ENCODE data around the gene CEP170B.

DNA sequence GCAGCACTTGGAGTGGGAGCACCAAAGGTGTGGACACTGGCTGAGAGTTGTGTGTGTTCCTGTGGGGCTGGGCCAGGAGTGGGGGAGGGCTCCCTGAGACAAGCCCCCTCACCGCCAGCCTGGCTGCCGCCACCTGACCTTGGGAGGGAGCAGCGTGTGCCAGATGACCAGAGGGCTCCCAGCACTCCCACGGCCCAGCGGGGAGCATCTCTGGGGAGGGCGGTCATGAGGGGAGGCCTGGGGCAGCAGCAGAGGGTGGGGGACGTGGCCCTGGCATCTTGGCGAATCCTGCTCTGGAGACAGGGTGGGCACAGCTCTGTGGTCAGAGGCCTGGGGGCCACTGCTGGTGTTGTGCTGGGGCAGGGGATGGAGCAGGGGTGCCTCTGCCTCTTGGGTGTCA, 10.7 kb downstream of the CEP170B start:
- TF ChIP-seq, protein P1, sequence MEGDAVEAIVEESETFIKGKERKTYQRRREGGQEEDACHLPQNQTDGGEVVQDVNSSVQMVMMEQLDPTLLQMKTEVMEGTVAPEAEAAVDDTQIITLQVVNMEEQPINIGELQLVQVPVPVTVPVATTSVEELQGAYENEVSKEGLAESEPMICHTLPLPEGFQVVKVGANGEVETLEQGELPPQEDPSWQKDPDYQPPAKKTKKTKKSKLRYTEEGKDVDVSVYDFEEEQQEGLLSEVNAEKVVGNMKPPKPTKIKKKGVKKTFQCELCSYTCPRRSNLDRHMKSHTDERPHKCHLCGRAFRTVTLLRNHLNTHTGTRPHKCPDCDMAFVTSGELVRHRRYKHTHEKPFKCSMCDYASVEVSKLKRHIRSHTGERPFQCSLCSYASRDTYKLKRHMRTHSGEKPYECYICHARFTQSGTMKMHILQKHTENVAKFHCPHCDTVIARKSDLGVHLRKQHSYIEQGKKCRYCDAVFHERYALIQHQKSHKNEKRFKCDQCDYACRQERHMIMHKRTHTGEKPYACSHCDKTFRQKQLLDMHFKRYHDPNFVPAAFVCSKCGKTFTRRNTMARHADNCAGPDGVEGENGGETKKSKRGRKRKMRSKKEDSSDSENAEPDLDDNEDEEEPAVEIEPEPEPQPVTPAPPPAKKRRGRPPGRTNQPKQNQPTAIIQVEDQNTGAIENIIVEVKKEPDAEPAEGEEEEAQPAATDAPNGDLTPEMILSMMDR (IDR thresholded peaks at IDR 0.05): no peak
- TF ChIP-seq POLR2A (IDR thresholded peaks at IDR 0.05): no peak

Data from prostate gland (tissue), 2 donors.